ENCODE data around the gene G2E3. TPM values are rescaled to one million over a fixed set of nuclear protein-coding genes. Genes with fewer than 3 reads are reported as not detected.

Gene G2E3
- total and polyA plus RNA-seq, 2 of the 13 experiments (the other 11 are each of a cell fraction or from before 2014, with no cell fraction given): 22.8 to 63.0 TPM

- 0 out of 2 replicates have a peak, but pooled peaks have one; percentile 1 for TF ChIP-seq DPF2 (CRISPR knock-in tag; IDR thresholded peaks at IDR 0.05; ENCODE audit: borderline replicate concordance, low read depth)
- peak; percentile 21; the same call in 1 of the 2 replicates for TF ChIP-seq ZNF879 (CRISPR knock-in tag; IDR thresholded peaks at IDR 0.05)
- no peak for TF ChIP-seq ZBTB40 (IDR thresholded peaks at IDR 0.05)
- no peak for TF ChIP-seq ZBTB40 (CRISPR knock-in tag; IDR thresholded peaks at IDR 0.05)
- TF ChIP-seq ZFP91 (CRISPR knock-in tag; IDR thresholded peaks at IDR 0.05; ENCODE audit: borderline replicate concordance): no peak
- TF ChIP-seq PLSCR1 (CRISPR knock-in tag; IDR thresholded peaks at IDR 0.05; ENCODE audit: borderline replicate concordance): peak; percentile 74; the same call in 1 of the 2 replicates
- TF ChIP-seq NONO (IDR thresholded peaks at IDR 0.05): no peak
- TF ChIP-seq NONO (CRISPR knock-in tag; conservative IDR thresholded peaks at IDR 0.05): no peak; the same call in 1 of the 2 replicates
- TF ChIP-seq MLLT10 (CRISPR knock-in tag; IDR thresholded peaks at IDR 0.05): no peak
- no peak for TF ChIP-seq ZBTB44 (CRISPR knock-in tag; IDR thresholded peaks at IDR 0.05)
- TF ChIP-seq ZMYM2 (CRISPR knock-in tag; IDR thresholded peaks at IDR 0.05): no peak
- TF ChIP-seq ZFP37 (CRISPR knock-in tag; IDR thresholded peaks at IDR 0.05; ENCODE audit: borderline replicate concordance): peak; percentile 83; the same call in 1 of the 2 replicates
- TF ChIP-seq ZNF740 (CRISPR knock-in tag; IDR thresholded peaks at IDR 0.05): no peak
- no peak for TF ChIP-seq ZNF550 (CRISPR knock-in tag; IDR thresholded peaks at IDR 0.05; ENCODE audit: borderline replicate concordance)
These were observed 62.5 kb downstream of the G2E3 start (continued) for GRCh38 chr14:30621354-30621939.
